CD4-positive, alpha-beta T cell treated with Interleukin-4 for 4 hours (primary cell): ENCODE data around the gene PRADC1.
"Not testable (repeated sequence)": the region's sequence is repeated elsewhere in the genome, so short reads cannot be mapped to it uniquely, and the experiment has no call there.

Experiments
- DNase-seq: peaks from one replicate; pipeline ENCODE4 v3.0.0-alpha.2; 2020

The PRADC1 gene

DNA sequence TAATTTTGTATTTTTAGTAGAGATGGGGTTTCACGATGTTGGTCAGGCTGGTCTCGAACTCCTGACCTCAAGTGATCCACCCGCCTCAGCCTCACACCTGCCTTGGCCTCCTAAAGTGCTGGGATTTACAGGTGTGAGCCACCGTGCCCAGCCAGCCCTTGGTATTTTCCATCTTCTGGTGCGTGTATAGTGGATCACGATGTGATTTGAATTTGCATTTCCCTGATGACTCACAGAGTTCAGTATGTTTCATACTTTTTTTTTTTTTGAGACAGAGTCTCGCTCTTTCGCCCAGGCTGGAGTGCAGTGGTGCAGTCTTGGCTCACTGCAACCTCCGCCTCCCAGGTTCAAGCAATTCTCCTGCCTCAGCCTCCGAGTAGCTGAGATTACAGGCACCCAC, 32.8 kb downstream of the PRADC1 start:
- not testable (repeated sequence) for DNase-seq

DNA sequence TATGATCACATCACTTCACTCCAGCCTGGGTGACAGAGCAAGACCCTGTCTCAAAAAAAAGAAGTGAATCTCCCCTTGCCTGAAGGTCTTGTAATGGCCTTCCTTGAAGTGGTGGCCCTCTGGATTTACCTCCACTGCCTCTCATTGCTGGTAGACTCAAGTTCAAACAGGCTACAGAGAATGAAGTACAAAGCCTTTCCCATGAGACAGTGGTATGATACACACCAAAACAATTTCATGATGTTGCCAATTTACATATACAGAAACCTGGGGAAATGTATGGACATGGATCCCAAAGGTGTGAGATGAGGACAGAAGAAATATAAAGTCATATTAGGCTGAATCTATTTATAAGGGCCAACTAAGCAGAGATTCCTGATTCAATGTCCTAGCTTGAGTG, 35.5 kb downstream of the PRADC1 start:
- no peak for DNase-seq

DNA sequence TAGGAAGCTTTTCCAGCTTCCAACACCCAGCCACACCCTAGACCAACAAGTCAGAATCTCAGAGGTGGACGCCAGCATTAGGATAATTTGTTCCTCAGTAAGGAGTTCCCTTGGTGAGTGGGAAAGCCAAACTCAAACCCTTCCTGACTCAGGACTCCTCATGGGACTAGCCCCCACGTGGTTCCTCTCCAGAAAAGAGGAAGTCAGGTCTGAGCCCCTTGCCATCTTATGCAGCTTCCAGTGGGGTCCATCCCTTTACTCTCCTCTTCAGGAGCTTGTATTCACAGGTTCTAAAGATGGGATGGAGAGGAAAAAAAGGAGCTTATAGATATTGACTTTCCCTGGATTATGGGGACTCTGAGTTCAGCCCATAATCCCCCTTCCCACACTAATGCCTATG, 45.5 kb downstream of the PRADC1 start:
- no peak for DNase-seq

DNA sequence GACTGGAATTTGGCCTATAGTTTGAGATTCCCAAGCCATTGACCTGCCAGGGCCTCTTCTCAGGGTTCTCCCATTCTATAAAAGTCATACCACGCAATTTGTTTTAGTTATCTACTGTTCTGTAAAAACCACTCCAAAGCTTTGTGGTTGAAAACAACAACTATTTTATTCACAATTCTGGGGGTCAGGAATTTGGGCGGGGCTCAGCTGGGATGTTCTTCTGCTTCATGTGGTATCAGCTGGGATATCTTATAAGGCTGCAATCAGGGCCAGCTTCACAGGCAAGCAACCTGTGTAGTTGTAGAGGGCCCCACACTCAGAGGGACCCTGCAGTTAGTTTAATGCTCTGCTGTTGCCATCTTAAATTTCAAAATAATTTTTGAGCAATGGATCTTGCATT, 47.1 kb downstream of the PRADC1 start:
- no peak for DNase-seq
